Activated T-helper 9 cell treated with anti-CD3 and anti-CD28 coated beads, Interleukin-2, amount 50 U/mL, for 16 hours (primary cell): Measurements from ENCODE around the gene KCND2.

Source experiments
- DNase-seq: peaks from one replicate; pipeline ENCODE4 v3.0.0-alpha.2; 2020; ENCODE audit warnings: low read depth

KCND2 gene

GRCh38 chr7:120412139-120413050 is 139.4 kb downstream of the KCND2 start:
- DNase-seq = no peak

DNA sequence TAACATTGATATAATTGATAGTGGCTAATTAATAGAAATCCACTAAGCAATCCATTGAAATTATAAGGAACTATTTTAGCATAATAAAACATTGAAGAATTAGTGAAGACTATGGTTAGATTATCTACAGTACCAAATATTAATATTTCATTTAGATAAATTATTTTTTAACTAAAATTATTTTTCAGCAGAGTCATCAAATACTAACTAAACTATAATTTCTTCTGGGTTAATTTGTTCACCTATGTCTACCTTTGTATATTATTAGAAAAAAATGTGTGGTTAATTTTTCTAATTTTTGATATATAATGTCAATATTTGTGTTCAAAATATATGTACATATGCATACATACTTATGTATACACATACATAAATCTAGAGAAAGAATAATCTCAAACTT is 140.2 kb downstream of the KCND2 start:
- DNase-seq = no peak

DNA sequence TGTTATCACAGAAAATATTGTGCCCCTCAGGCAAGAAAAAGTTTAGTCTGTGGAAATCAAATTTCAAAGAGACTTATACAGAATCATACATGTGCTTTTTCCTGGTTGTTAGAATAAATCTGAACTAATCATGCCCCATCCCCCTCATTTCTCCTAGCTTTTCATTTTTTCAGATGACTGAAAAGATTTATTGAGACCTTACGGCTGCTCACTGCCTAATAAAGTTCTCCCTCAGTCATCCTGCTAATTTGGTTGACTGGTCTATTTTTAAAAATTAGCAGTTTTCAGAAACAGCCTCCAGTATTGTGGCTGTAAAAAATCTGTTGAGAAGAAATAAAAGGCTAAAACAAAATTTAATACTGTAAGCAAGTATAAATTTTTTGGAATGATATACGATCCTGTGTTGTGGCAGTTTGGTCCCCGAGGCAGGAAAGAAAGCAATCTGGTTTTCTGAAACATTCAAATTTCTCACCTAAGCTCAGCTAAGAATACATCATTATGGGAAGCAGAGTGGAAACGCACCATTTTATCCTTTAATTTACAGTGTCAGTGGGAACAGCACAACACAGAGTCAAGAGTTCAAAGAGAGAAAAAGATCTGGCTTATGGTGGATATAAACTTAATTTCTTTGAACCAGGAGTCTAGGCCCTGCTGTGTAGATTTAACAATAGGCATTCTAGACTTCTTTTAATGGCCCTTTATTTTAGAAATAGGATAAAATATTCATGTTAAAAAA is 144.4 kb downstream of the KCND2 start:
- no peak for DNase-seq

DNA sequence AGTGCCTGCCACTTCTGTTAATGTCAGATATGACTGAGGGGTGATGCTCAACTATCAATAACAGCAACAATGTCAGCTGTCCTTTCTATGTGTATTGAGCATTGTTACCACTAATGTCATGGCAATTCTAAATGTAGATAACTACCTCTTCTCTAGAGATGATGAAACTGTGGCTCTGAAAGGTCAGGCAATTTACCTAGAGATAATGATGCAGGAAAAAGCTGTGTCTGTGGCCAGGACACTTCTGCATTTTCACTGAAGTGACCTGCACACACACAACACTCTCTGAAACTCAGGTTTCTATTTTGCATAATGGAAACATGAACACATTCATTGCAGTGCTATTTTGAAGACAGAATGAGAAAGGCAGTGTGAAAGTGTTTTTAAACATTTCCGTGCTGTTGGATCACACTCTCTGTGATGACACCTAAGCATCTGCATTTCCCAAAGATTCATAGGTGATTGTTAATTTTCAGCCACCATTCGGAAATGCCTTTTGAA is 148.2 kb downstream of the KCND2 start:
- DNase-seq = no peak

DNA sequence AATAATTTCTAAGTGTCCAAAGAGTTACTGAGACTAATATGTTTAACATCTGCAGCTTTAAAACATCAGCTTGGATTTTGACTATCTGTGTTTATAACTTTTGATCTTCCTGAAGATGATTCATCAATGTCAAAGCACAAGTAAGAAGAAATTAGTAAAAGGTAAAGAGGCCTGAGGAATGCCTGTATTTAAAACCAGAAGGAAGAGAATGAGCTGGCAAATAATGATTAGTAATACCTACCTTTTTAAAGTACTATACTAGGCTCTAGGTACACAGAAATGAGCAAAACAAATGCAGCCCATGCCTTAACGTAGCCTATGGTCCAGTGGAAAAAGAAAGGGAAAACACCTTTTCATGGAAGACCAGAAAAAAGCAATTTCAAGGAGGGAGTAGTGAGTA is 158.0 kb downstream of the KCND2 start:
- DNase-seq = no peak

DNA sequence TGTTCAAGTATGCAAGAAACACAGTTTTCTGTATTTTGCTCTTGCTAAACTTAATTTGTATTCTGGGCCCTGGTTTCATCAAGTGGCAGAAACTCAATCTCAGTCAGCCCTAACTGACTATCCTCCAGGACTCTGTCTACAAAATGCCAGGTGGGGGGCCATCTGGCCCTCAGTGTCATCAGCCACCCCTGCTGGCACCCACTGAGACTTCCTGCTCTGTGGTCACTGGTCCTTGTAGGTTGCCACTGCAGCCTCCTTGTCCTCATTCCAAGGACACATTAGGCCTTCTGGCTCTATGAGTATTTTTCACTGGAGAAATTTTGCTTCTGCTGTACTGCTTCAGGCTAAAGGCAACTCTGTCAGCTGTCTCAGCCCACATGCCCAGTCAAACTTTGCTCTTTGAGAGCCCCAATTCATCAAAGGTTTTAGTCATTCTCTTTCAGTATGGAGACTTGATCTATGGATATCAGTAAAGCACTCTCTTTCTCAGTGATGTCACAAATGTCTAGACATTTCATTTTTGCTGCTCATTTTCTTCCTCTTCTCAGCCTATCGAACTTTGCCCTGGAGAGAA is 163.6 kb downstream of the KCND2 start:
- DNase-seq = no peak

DNA sequence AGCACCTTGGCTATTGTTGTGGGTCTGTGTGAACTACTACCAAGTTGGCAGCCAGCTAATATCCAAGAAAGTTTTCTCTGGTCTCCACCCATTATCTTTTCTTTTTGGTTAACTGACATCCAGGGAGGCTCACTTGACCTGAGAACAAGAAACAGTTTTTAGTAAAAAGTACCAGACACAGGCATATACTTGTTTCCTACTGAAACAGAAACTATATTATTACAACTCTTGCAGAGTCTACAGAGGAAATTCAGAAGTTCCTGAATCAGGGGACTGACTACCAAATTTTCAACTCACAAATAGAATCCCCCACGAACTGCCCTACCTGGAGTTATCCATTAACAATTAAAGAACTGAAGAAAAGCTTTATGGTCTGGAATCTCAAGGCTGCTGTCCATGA is 168.9 kb downstream of the KCND2 start:
- DNase-seq = no peak

DNA sequence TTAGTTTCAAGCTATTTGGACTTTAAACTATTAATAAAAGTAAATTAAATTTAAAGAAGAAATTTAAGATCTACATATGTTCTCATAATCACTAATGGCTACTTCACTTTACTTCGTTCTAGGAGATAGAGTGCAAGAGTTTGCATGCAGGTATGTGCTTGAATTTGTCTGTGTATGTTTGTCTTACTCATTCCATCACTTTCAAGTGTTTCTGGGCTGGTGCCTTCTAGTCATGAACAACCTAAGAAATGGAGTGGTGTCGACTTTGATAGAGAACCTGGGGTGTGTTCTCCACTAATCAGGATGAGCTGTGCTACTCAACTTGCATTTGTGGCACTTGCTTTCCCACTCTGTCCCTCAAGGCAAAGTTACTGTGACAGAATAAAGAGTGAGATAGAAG is 169.9 kb downstream of the KCND2 start:
- DNase-seq = no peak

DNA sequence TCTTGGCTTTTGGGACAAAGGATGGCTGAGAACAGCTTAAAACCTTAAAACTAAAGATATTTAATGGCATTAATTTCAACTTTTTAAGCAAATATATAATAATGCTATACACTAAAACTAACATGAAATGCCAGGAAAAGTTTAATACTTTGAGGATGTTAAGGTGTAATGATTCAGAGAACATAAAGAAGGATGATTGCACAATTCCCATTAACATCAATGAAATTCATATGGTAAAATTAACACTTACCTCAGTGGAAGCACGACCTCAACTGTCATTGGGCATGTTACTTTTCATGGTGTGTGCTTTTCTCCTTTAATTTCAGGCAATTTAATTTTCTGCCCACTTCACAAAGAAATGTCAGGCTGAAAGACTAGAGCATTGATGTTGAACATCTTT is 171.7 kb downstream of the KCND2 start:
- DNase-seq = no peak

- no peak for DNase-seq
Measured at GRCh38 chr7:120445276-120445675, 172.3 kb downstream of the KCND2 start.

DNA sequence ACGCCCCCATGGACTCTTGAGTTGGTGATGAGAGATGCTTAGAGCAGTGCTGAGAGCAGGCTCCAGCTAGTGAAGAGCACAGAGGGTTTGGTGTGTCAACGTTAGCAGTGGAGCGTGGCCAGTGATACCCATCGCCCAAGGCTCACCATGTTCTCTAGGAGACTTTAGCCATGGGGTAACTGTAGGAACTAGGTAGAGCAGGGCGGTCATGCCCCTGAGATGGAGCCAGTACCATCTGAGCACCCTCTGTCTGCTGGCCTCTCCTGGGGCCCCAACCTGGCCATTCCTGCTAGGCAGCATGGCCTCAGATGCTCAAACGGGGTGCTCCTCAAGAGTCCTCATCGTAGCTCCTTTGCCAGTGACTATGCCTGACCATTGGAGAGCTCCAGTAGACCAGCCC is 179.7 kb downstream of the KCND2 start:
- no peak for DNase-seq

DNA sequence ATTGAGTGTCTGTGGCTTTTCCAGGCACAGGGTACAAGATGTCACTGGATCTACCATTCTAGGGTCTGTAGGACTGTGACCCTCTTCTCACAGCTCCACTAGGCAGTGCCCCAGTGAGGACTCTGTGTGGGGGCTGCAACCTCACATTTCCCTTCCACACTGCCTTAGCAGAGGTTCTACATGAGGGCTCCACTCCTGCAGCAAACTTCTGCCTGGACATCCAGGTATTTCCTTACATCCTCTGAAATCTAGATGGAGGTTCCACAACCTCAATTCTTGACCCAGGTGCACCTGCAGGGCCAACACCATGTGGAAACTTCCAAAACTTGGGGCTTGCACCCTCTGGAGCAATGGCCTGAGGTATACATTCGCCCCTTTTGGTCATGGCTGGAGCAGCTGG is 183.7 kb downstream of the KCND2 start:
- no peak for DNase-seq

- DNase-seq = no peak
Measured at GRCh38 chr7:120460949-120461348, 188.0 kb downstream of the KCND2 start.

- DNase-seq = no peak
Measured at GRCh38 chr7:120462991-120463390, 190.0 kb downstream of the KCND2 start.

DNA sequence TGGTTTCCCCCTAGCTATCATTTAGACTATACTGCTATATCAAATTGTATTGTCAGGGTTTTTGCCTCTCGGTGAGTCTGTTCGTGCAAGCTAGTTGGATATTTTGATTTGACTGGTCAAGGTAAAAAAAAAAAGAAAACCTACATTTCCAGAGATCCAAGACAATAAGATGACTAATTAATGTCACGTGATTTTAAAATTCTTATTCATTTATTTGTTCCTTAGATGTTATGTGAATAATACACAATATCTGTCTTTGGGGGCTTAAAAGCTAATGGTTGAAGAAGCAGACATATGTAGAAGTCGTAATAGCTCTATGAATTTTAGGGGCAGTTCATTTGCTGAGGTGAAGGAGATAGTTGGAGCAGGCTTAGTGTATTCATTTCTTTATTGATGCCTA is 191.1 kb downstream of the KCND2 start:
- DNase-seq = no peak

DNA sequence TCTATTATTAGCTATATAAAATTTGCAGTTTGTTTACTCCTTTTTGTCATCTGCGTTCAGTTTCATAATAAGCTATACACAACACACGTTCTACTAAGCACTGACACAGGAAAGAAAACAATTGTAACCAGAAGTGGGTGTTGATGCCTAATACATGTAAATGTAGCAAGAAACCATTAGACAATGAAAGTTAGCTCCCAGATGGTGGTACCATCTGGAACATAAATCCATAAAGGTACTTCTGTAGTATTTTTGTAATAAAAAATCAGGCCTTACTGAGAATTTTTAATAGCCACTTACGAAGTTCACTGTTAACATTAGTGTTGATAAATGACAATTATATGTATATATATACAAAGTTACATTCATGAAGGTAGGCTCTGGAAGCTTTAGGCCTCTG is 194.7 kb downstream of the KCND2 start:
- no peak for DNase-seq

GRCh38 chr7:120468611-120469010 is 195.6 kb downstream of the KCND2 start:
- no peak for DNase-seq

- DNase-seq = no peak
Measured at GRCh38 chr7:120472892-120473291, 199.9 kb downstream of the KCND2 start.

- DNase-seq = no peak
Measured at GRCh38 chr7:120473352-120473751, 200.4 kb downstream of the KCND2 start.

DNA sequence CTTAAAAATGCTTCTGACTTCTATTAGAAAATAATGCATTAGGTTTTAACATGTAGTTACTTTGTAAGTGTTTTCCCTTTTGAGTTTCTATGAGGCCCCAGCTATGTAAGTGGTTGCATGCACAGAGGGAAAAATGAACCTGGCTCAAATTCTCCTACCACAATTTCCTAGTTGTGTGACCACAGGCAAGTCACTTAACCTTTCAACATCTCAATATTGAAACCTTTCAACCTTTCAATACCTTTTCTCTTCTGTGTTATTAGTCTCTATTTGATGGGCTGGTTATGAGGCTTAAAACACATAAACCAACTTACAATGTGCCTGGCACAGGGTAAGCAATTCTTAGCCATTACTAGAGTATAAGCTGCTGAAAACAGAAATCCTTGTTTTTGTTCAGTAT is 203.0 kb downstream of the KCND2 start:
- no peak for DNase-seq

- DNase-seq = no peak
Measured at GRCh38 chr7:120480472-120480871, 207.5 kb downstream of the KCND2 start.

GRCh38 chr7:120480930-120481329 is 208.0 kb downstream of the KCND2 start:
- DNase-seq = no peak

- no peak for DNase-seq
Measured at GRCh38 chr7:120486164-120486563, 213.2 kb downstream of the KCND2 start.
